ENCODE data around the gene FAS.

Gene FAS

DNA sequence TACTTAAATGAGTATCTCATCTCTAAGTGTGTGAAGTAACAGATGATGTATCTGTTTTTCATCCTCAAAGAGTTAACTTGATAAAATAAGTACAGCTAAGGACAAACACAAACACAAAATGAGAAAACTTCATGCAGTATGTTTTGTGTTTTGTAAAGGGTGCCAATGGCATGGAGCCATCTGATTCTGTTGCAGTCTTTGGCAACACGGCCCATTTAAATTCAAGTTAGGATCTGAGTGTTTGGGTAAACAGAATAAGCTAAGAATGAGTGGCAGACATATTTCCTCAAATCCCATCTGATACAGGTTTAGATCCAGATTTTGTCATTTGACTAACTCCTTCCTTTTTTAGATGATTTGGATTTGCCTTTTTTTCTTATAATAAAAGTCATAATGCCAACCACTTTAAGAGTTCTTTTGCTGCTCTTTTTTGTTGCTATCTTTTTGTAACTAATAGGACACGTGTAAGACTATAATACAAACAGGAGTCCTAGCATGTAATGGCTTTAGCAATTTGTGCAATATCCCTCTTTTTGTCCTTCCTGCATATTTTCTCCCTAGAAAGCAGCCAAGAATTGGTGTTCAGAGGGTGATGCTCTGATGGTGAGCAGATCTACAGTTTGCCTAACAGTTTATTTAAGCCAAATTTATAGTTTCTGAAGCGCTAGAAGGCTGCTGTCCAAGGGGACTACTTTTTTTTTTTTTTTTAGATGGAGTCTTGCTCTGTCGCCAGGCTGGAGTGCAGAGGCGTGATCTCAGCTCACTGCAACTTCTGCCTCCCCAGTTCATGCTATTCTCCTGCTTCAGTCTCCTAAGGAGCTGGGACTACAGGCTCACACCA, 19.2 kb upstream of the FAS start:
- no peak for DNase-seq (ENCODE audit: low spot score)

DNA sequence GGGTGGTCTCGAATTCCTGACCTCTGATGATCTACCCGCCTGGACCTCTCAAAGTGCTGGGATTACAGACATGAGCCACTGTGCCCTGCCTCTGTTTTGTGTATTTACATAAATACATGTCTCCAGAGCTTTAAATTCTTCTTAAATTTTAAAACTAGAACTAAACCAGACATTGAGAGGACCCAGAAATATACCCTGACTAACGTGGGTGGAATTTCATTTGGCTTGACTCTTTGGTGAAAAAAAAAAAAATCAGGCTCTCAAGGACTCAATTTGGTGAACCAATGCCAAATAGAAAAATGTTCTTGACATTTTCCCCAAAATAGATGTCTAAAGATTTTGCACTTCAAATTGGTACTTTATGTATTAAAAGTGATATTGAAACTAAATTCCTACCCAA, 16.6 kb upstream of the FAS start:
- DNase-seq (ENCODE audit: low spot score) = no peak

GRCh38 chr10:88974446-88975376, 15.9 kb upstream of the FAS start:
- peak; percentile 33 for DNase-seq (ENCODE audit: low spot score)

DNA sequence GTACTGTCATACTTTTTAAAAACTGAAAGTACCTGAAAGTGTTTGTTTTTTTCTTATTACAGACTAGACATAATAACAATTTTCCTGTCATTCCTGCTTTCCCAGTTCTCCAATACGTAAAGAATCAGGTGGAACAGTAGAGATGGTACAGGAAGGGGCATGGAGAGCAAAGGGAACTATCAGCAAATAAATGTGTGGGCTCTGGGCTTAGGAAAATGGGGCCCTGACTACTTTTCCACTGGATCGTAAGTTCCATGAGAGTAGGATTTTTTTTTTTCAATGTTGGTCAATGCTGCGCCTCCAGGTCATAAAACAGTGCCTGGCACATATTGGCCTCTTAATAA, 15.2 kb upstream of the FAS start:
- DNase-seq (ENCODE audit: low spot score) = no peak

GRCh38 chr10:88978463-88978862, 12.1 kb upstream of the FAS start:
- DNase-seq (ENCODE audit: low spot score) = no peak

DNA sequence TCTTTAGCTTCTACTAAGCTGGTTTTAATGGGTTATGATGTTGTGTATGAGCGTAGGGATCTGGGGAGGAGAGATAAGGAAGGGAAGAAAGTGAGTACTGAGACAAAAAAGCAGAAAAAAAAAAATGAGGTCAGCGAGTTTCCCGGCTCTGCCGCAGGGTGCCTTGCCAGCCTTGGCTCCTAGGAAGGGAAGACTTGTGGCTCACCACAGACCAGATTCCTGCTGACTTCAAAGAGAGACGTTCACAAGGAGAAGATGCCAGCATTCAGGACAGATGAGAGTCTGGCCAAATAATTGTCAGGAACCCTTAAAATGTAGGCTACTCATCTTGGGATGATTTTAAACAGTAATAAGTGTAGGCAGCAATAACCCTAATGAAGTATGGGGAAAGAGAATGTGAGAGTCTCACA, 11.4 kb upstream of the FAS start:
- DNase-seq (ENCODE audit: low spot score) = no peak

- DNase-seq (ENCODE audit: low spot score) = no peak
Observed at GRCh38 chr10:88979603-88980002, 11.0 kb upstream of the FAS start.

GRCh38 chr10:88980247-88980646, 10.4 kb upstream of the FAS start:
- DNase-seq (ENCODE audit: low spot score) = no peak

- DNase-seq (ENCODE audit: low spot score) = no peak
Observed at GRCh38 chr10:88980800-88981199, 9.8 kb upstream of the FAS start.

- no peak for DNase-seq (ENCODE audit: low spot score)
Observed at GRCh38 chr10:88981435-88981834, 9.2 kb upstream of the FAS start.

- no peak for DNase-seq (ENCODE audit: low spot score)
Observed at GRCh38 chr10:88982366-88982765, 8.2 kb upstream of the FAS start.

DNA sequence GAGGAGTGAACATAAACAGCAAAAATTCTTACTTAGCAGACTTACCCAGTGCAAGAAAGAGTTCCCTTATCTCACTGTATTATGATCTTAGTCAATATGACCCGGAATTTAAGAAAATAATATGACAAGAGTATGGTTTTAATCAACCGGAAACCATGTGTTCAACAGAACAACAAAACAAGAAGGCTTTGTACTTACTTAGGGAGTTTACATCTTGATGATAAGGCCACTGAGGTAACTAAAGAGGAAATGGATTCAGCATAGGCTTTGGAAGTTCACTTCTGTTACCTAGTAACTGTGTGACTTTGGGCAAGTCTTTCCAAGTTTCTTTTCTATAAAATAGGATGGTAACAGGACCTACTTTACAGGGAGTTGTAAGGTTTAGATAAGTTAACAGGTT, 7.4 kb upstream of the FAS start:
- no peak for DNase-seq (ENCODE audit: low spot score)

DNA sequence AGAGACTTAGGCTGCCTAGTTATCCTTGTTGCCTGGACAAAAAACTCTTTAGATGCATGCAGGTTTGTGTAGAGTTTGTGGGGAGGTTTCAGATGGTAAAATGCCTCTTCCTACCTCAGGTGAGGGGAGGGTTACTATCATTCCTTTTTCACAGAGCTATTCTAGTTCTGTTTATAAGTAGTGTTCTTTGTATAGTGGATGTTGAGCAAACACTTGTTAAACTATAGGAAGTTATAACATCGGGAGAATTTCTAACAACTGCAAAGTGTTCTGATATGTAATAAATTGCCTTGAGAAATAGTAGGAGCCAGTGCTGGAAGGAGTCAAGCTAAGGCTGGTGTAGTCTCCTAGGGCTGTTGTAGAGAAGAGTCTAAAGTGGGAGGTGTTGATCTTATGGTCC, 6.7 kb upstream of the FAS start:
- DNase-seq (ENCODE audit: low spot score) = no peak

DNA sequence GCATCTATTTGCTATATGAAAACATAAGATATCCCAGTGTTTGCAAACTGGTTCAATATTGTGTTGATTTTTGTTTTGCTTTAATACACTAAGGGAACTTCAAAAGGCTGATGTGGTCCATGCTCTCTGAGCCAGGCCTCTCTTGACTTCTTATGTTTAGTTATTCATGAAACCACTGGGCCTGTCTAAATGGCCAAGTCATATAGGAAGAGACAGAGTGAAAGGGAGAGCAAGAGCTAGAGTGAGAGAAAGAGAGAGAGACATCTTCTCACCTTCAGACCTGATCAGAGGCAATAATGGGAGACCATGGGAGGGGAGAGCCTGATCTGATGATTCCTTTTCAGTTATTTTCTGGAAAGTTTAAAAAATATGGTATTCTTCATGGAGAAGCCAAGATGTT, 6.1 kb upstream of the FAS start:
- no peak for DNase-seq (ENCODE audit: low spot score)

GRCh38 chr10:88986549-88987242, 3.9 kb upstream of the FAS start:
- DNase-seq (ENCODE audit: low spot score) = peak; percentile 37

DNA sequence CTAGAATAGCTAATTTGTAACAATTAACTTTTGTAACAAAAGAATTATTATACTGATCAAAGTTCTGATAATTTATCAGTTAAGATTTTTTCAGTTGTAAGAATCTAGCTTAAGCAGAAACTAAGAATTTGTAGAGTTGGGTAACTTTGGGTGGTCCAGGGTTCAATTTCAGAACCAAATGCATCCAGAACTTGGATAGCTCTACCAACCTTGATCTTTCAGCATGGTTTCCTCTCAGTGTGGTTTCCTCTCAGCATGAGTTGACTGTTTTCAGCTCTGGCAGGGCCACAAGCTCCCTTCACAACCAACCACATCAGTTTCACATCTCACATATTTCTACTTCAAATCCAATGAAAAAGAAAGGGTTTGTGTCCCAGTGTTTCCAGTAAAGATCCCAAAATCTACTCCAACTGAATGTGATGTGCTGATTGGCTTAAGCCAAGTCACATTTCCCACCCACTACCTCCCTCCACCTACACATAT, 3.3 kb upstream of the FAS start:
- no peak for DNase-seq (ENCODE audit: low spot score)

DNA sequence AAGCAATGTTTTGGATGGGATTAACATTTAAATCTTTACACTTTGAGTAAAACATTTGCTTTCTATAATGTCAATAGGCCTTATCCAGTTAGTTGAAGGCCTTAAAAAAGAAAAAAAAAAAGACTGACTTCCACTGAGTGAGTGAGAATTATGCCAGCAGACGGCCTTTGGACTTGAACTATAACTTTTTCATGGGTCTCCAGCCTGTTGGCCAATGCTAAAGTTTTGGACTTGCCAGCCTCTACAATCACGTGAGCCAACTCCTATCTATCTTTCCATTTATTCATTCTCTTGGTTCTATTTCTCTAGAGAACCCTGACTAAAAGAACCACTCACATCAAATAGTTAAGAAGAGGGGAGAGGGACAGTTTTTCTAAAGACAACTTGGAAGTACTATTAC, 2.8 kb upstream of the FAS start:
- DNase-seq (ENCODE audit: low spot score) = no peak

DNA sequence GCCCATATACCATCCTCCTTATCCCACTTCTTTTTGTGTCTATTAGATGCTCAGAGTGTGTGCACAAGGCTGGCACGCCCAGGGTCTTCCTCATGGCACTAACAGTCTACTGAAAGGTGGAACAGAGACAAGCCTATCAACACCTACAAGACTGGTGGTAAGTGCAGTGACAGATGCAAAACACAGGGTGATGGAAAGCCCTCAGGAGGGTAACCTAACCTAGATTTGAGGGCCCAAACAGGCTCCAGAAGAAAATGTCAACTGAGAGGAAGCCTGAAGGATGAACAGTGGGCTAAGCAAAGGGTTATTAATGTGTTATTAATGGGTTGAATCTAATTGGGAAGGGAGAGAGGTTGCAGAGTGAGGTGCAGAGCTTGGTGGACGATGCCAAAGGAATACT, 1.2 kb upstream of the FAS start:
- DNase-seq (ENCODE audit: low spot score) = no peak

DNA sequence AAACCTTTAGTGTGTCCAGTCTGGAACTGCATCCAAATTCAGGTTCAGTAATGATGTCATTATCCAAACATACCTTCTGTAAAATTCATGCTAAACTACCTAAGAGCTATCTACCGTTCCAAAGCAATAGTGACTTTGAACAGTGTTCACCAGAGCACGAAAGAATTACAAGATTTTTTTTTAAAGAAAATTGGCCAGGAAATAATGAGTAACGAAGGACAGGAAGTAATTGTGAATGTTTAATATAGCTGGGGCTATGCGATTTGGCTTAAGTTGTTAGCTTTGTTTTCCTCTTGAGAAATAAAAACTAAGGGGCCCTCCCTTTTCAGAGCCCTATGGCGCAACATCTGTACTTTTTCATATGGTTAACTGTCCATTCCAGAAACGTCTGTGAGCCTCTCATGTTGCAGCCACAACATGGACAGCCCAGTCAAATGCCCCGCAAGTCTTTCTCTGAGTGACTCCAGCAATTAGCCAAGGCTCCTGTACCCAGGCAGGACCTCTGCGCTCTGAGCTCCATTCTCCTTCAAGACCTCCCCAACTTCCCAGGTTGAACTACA, 694 bp upstream of the FAS start:
- DNase-seq (ENCODE audit: low spot score) = peak; percentile 16

GRCh38 chr10:88991161-88991898, 732 bp downstream of the FAS start:
- peak; percentile 86 for DNase-seq (ENCODE audit: low spot score)

DNA sequence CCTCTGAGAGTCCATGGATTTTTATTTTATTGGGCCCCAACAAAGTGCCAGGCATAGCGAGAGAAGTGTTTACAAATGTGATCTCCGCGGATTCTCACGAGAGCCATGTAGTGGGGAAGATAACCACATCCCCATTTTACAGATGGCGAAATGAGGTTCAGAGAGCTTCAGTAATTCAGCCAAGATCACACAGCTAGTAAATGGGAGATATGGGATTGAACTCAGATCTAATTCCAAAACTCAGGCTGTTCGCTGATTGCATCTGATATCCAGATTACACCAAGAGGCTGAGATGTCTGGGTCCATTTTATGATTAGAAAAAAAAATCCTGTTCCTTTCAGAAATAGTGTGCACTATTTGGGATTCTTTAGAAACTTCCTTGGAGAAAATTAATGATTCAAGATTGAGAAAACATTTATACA, 1.3 kb downstream of the FAS start:
- peak; percentile 62 for DNase-seq (ENCODE audit: low spot score)
